NCI-H2196 (cell line): Measurements from ENCODE around the gene C13orf46.

Source experiments
- DNase-seq: peaks from one replicate; lab custom pipeline; 2025; ENCODE audit not compliant: unreplicated experiment; lab: John Stamatoyannopoulos, UW

The C13orf46 gene

GRCh38 chr13:114010401-114011101 lies 36.7 kb upstream of the C13orf46 start:
- DNase-seq, result no peak

DNA sequence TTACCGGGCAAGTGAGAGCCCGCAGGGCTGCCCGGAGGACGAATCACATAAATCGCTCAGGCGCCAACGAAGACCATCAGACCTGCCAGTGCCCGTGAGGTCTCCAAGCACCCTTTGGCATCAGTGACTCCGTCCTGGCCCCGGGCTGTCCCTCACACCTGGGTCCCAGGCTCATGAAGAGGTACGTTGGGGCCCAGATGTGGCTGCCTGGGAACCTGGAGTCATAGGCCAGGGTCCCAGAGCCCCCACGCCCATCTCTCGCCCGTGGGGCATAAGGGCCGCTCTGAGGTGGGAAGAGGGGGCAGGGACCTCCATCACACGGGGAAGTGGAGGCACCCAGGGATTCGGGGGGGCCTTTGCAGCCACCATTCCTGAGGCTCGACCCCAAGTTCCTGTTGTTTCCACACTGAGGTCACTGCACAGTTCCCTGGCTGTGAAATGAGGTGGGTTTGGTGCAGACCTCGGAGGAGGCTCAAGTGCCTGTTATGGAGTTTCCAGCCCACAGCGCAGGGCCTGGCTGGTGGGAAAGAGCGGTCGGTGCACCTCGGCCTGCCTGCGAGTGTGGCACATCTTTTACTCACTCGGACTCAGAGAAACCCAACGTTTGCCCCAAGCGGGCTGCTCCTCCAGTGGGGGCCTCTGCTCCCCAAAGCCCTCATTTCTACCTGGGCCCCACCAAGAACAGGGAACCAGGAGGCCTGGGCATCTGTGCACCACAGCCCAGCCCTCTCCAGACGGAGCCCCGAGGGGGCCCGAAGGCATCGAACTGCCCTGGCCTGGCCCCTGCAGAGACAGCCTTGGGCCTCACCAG lies 35.9 kb upstream of the C13orf46 start:
- DNase-seq, result no peak

- no peak for DNase-seq
Observed at GRCh38 chr13:114008964-114009589, 35.2 kb upstream of the C13orf46 start.

DNA sequence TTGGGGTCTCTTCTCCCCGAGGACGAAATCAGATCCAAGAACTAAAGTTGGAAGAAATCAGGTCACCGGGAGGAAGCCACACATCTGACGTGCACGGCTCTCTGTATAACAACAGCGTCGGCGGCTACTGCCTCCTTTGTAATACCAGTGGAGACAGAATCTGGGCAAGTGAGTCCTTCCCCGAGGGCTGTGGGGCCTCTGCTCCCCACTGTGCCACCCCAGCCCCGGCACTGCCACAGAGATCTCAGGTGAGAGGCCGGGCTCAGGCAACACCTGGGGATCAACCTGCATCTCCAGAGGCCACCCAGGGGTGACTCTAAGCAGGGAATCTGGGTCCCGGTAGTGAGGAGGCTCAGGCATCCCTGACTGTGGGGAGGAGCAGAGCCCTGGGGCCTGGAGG lies 33.7 kb upstream of the C13orf46 start:
- DNase-seq, result no peak

- no peak for DNase-seq
Observed at GRCh38 chr13:114005206-114005724, 31.4 kb upstream of the C13orf46 start.

DNA sequence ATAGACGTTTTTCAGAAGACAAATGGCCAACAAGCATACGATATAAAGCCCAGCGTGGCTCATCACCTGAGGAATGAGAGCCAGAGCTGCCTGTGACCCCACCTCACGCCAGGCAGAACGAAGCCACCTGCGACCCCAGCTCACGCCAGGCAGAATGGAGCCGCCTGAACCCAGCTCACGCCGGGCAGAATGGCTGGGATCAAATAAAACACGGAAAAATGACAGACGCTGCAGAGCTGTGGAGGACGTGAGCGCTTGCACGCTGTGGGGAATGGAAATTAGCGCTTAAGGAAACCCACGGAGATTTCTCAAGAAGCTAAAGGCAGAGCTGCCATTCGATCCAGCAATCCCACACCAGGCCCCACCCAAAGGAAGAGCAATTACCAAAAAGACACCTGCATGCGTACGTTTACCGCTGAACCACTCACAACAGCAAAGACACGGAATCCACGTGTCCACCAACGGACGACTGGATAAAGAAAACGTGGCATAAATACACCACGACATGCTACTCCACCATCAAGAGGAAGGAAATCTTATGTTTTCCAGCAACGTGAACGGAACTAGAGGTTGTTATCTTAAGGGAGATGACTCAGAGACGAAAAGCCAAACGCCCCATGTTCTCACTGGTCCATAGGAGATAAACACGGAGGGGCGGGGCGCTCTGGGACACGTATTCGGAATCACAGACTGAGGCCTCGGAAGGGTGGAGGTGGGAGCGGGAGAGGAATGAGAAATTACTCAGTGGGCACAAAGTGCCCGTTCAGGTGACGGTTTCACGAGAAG lies 30.7 kb upstream of the C13orf46 start:
- DNase-seq, result no peak

- DNase-seq, result no peak
Observed at GRCh38 chr13:114002771-114003321, 29.0 kb upstream of the C13orf46 start.

DNA sequence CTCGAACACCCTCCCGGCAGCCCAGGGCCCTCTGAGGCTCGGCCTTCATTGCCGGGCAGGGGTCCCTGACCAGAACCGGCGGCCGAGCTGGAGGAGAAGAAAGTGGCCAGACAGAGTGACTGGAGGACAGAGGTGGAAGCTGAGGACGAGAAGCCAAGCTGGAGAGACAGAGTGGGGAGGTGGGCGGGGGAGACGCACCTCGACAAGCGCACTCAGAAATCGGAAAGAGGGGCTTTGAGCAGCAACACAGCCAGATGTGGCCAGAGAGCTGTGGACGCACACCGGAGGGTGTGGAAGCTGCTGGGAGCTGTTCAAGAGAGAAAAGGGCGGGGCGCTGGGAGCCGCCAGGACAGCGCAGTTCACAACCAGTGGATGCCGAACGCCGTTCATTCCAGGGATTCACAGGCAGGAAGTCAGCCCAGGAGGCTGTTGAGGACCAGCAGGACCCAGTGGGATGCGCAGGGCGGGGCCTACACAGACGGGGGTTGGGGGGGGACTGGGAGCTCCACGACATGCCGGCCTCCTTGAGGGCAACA lies 28.2 kb upstream of the C13orf46 start:
- no peak for DNase-seq

DNA sequence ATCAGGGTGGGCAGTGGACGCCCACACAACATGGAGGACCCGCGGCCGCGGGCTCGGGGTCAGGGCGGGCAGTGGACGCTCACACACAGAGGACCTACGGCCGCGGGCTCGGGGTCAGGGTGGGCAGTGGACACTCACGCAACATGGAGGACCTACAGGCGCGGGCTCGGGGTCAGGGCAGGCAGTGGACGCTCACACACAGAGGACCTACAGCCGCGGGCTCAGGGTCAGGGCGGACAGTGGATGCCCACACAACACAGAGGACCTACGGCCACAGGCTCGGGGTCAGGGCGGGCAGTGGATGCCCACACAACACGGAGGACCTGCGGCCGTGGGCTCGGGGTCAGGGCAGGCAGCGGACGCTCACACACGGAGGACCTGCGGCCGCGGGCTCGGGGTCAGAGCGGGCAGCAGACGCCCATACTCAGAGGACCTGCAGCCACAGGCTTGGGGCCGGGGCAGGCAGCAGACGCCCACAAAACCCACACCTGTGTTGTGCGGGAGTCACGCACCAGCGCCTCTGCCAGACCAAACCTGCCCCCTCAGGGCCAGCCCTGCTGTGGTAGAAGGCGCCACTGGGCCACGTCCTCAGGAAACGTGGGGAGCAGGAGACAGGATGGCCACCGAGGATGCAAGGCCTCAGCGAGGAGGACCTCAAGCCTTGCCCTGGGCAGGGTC lies 27.6 kb upstream of the C13orf46 start:
- DNase-seq, result no peak

DNA sequence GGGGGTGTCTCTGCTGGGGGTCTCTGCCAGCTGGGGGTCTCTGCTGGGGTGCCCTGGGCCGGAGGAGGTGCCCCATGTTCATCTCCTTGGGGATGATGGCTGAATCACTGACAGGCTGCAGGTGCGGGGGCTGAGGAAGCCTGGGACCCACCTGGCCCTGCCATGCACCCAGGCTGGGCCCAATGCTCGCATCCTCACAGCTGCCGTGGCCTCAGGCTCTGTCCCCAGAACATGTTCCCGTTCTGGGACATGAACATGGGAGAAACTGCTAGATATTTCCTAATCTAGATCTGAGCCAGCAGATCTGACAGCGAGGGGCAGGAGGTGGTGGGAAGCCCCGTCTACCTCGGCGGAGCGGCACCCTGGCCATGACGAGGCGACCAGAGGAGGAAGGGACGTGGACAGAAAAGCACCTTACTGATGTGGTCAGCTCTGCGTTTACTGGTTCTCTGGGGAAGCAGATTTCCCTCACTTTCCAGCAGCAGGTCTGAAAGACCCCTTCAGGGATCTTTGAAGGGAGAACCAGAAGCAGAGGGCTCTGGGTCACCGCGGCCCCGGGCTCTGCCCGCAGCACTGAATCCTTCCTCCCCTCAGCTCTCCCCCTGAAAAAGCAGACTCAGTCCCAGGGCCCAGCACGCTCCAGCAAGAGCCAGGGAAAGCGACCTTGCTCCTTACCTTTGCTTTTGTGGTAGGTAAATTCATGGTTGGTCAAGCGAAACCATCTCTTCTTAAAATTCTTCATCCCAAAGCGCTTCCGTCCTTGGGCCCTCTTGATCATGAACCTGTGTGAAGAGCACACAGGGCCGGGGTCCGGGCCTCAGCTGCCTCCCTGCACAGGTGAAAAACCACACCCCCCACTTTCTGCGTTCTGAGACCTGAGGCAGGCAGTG lies 26.5 kb upstream of the C13orf46 start:
- DNase-seq, result no peak

DNA sequence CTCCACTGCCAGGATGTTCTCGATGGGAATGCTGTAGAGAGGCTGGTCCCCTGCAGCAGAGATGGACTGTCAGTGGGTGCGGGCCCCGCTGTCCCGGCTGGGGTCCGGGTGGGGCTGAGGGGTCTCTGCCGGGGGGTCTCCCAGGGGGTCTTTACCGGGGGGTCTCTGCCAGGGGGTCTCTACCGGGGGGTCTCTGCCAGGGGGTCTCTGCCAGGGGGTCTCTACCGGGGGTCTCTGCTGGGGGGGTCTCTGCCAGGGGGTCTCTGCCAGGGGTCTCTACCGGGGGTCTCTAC lies 25.7 kb upstream of the C13orf46 start:
- no peak for DNase-seq

GRCh38 chr13:113998781-113999617 lies 25.1 kb upstream of the C13orf46 start:
- DNase-seq, result no peak

GRCh38 chr13:113997845-113998751 lies 24.2 kb upstream of the C13orf46 start:
- no peak for DNase-seq

DNA sequence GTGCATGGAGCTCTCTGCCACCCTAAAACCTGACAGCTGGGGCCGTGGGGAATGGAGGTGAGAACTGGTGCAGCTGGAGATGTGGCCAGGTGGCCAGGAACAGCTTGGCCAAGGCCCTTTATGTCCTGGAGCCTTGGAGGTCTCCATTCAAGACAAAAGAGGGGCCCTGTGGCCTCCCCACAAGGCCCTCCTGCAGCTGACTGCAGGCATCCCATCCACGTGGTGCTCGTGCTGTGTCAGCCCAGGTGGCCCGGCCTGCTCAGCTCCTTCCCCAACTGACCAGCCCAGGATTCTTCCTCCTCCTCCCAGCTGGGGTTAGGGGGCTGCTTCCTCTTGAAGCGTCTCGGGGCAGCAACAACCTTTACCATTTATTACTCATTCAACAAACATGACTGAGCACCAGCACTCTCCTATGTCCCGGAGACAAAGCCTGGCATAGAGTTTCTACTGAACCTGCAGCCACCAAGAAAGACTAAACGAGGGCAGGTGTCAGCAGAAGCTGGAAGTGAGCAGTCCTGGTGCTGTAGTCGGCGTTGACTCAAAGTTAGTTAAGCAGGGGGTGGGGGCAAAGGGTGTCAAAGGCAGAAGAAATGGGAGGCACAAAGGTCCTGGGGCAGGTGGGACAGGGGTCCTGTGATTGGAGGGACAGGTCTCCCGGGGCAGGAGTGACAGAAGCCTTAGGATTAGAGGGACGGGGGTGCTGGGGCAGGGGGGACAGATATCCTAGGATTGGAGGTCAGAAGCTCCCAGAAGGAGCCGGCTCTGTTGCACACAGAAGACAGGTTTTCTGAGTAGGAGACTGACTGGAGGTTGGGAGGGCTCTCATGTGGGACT lies 23.3 kb upstream of the C13orf46 start:
- DNase-seq, result no peak

DNA sequence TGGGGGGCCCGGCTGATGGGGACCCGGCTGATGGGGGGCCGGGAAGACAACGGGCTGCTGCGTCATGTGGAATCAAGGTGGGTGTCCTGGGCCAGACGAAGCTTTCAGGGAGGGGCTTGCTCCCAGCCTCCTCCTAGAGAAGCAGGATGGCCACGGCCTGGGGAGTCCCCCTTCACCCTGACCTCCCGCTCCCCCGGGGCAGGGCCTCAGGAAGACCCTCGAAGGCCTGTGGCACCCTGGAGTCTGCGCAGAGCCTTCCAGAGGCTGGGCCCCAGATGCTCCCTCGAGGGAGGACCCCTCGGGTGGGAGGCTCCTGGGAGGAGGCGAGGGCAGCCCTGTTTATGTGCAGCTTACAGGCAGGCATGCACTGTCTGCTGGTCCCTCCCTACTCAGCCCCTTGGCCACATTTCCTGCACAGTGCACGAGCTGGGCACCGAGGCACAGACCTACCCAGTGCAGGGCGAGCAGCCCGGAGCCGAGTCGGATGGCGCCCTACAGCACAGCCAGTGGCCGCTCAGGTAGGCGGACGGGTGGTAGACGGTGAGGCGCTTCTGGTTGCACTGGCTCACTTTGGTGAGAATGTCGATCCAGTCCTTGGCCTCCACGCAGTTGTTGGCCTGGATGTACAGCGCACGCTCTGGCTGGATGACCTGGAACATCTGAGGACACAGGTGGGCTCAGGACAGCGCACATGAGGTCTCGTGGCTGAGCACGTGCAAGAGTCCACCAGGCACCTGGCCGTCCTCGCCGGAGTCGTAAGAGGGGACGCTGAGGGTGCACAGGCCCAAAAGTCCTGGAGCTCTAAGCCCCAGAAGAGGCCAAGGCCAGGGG lies 22.4 kb upstream of the C13orf46 start:
- DNase-seq, result no peak
